ENCODE data around the gene PLCG1. TPM values are rescaled to one million over a fixed set of nuclear protein-coding genes. Genes with fewer than 3 reads are reported as not detected.

PLCG1 gene
- total RNA-seq, 2 experiments from 2014 or later: 387 to 404 TPM

GRCh38 chr20:41191562-41192500, 54.5 kb downstream of the PLCG1 start:
- DNase-seq (no peak), ATAC-seq (ENCODE audit: poor library complexity) (no peak)
- no peaks in the 10 kb centered on the region for H3K4me1 ChIP-seq (ENCODE audit: insufficient read depth, low read length)
- Mint-ChIP-seq H3K4me3 (no peak overlapping the region), H3K9me3 (peaks cover 6% of the 10 kb centered on the region), H3K4me1 (ENCODE audit: low read depth) (no peaks in the 10 kb centered on the region), H3K27ac (no peak overlapping the region), H3K27me3 (no peaks in the 10 kb centered on the region), H3K36me3 (ENCODE audit: low read depth) (peaks cover 41% of the 10 kb centered on the region)
- no peak overlapping the region for H3K27ac ChIP-seq (ENCODE audit: low read depth in 1 of 2, low read length in 2 of 2)
- no peaks in the 10 kb centered on the region for H3K36me3 ChIP-seq (ENCODE audit: insufficient read depth, low read length)
- H3K9me3 ChIP-seq (ENCODE audit: control insufficient read depth in 1 of 2, insufficient read depth in 1 of 2, low read length in 2 of 2): peaks cover 8 to 15% of the 10 kb centered on the region in 2 experiments
- TF ChIP-seq CTCF (IDR thresholded peaks at IDR 0.05): no peak
- ChIA-PET POLR2A (no interaction called here), CTCF (no interaction called here)
- intact Hi-C loops (cut with DNase I, micrococcal nuclease): no loop called here
- no peaks in the 10 kb centered on the region for H3K27me3 ChIP-seq (ENCODE audit: control insufficient read depth in 1 of 2, insufficient read depth in 2 of 2, low read length in 2 of 2)
- H3K4me3 ChIP-seq (ENCODE audit: low read length): no peak overlapping the region

GRCh38 chr20:41192575-41192974, 55.2 kb downstream of the PLCG1 start:
- no peak for TF ChIP-seq CTCF (IDR thresholded peaks at IDR 0.05)
- CTCF ChIA-PET: no interaction called here
- intact Hi-C loops (cut with DNase I, micrococcal nuclease): no loop called here

GRCh38 chr20:41196653-41197225, 59.4 kb downstream of the PLCG1 start:
- POLR2A ChIA-PET: interaction anchor here (1.0 to 1.5 kb wide), 2 partner anchors 50 to 55 kb away, joined by 3 to 4 read pairs; no protein-coding TSS in a partner anchor
- intact Hi-C loops (cut with DNase I, micrococcal nuclease): no loop called here
- no peak for ATAC-seq (ENCODE audit: poor library complexity)

More at GRCh38 chr20:41192575-41192974, 55.2 kb downstream of the PLCG1 start:
- DNase-seq (no peak), ATAC-seq (ENCODE audit: poor library complexity) (no peak)
- Histone ChIP-seq H3K27ac (ENCODE audit: low read depth in 1 of 2, low read length in 2 of 2) (no peak overlapping the region), H3K36me3 (ENCODE audit: insufficient read depth, low read length) (no peaks in the 10 kb centered on the region), H3K4me1 (ENCODE audit: insufficient read depth, low read length) (no peaks in the 10 kb centered on the region), H3K4me3 (ENCODE audit: low read length) (no peak overlapping the region), H3K9me3 (ENCODE audit: control insufficient read depth in 1 of 2, insufficient read depth in 1 of 2, low read length in 2 of 2) (peaks cover 8 to 15% of the 10 kb centered on the region in 2 experiments), H3K27me3 (ENCODE audit: control insufficient read depth in 1 of 2, insufficient read depth in 2 of 2, low read length in 2 of 2) (no peaks in the 10 kb centered on the region)
- POLR2A ChIA-PET: no interaction called here
- Mint-ChIP-seq H3K27me3 (no peaks in the 10 kb centered on the region), H3K9me3 (peaks cover 6% of the 10 kb centered on the region), H3K36me3 (ENCODE audit: low read depth) (peaks cover 43% of the 10 kb centered on the region), H3K4me1 (ENCODE audit: low read depth) (no peaks in the 10 kb centered on the region), H3K27ac (no peak overlapping the region), H3K4me3 (no peak overlapping the region)

More at GRCh38 chr20:41196653-41197225, 59.4 kb downstream of the PLCG1 start:
- Histone ChIP-seq H3K4me1 (ENCODE audit: insufficient read depth, low read length) (no peaks in the 10 kb centered on the region), H3K36me3 (ENCODE audit: insufficient read depth, low read length) (no peaks in the 10 kb centered on the region), H3K9me3 (ENCODE audit: control insufficient read depth in 1 of 2, insufficient read depth in 1 of 2, low read length in 2 of 2) (peaks cover 9 to 12% of the 10 kb centered on the region in 2 experiments), H3K27ac (ENCODE audit: low read depth in 1 of 2, low read length in 2 of 2) (no peak overlapping the region), H3K27me3 (ENCODE audit: control insufficient read depth in 1 of 2, insufficient read depth in 2 of 2, low read length in 2 of 2) (no peaks in the 10 kb centered on the region), H3K4me3 (ENCODE audit: low read length) (no peak overlapping the region)
- no peak for TF ChIP-seq CTCF (IDR thresholded peaks at IDR 0.05)
- H3K9me3 Mint-ChIP-seq: peaks cover 6% of the 10 kb centered on the region
- peaks cover 58% of the 10 kb centered on the region for H3K36me3 Mint-ChIP-seq (ENCODE audit: low read depth)
- no peaks in the 10 kb centered on the region for H3K4me1 Mint-ChIP-seq (ENCODE audit: low read depth)
- H3K27ac Mint-ChIP-seq: no peak overlapping the region
- CTCF ChIA-PET: no interaction called here
- H3K4me3 Mint-ChIP-seq: no peak overlapping the region
- no peak for DNase-seq
- no peaks in the 10 kb centered on the region for H3K27me3 Mint-ChIP-seq
